OCI-LY3 (cell line): ENCODE data around the gene ANKH.

Experiments
- CTCF ChIP-seq: fragments of 200-600, 300-600 bp; sonication (generic); IDR thresholded peaks from 2 replicates; pipeline ENCODE4 v1.5.1; 2014; ENCODE audit warnings: antibody characterized with exemption, low read length, low read depth
- EZH2phosphoT487 ChIP-seq: fragments of 200-600 bp; shearing (Covaris generic); IDR thresholded peaks from 2 replicates; pipeline ENCODE4 v1.6.1; 2018; ENCODE audit warnings: antibody characterized with exemption, mixed run types, low read depth

DNA sequence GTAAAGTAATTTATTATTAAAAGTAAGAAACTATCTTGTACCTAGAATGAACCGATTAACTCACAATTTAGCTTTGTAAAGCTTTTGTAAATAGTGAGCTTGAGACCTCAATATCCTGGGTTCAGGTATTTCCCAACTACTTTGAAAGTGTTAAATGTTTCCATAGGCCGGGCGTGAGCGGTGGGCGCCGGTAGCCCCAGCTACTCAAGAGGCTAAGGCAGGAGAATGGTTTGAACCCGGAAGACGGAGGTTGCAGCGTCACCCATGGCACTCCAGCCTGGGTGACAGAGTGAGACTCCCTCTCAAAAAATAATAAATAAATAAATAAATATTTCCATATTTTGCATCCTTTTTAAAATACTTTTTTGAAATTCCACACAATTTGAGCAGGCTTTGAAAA lies 1.5 kb upstream of the ANKH start:
- TF ChIP-seq CTCF (no peak), EZH2phosphoT487 (no peak)
